Measurements from ENCODE around the gene FAM174A.
"Not testable (repeated sequence)": the region's sequence is repeated elsewhere in the genome, so short reads cannot be mapped to it uniquely, and the experiment has no call there.

FAM174A gene

DNA sequence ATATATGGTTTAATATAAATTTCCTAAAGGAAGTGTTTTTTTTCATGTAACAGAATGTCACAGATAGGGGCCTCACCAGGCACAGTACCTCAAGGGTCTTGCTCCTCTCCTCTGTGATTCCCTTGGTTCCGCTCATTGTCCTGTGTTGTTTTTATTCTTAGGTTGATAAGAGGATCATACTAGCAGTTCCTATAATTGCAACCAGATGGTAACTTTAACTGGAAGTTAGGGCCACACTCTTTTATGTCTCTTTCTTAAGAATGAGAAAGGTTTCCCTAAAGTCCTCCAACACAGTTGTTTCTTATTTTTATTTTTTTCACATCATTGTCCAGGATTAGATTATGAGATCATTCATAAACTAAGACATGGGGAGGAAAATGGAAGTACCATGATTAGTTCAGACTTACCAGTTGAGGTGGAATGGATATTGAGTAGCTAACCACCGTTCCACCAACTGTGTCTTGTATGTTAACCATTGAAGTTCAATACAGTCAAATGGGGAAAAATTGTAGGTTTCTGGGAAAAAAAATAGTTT lies 41.1 kb downstream of the FAM174A start:
- DNase-seq (ENCODE audit: low spot score), result no peak

DNA sequence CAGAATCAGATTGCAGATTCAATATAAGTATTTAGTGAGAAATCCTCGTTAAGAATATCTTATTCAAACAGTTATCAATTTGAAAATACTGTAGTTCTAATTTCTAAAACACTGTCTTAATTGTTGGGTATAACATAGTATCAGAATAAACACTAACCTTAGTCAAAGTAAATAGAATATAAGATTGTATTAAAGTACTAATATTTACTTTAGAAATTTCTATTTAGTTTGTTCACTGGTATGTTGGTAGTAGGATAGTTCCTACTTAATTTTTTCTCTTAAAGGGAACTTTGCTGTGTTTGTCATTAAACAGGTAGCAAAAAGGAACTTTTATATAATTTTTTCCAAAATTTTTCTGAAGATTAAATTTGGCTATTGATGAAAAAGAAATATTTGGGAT lies 42.3 kb downstream of the FAM174A start:
- DNase-seq (ENCODE audit: low spot score), result no peak

DNA sequence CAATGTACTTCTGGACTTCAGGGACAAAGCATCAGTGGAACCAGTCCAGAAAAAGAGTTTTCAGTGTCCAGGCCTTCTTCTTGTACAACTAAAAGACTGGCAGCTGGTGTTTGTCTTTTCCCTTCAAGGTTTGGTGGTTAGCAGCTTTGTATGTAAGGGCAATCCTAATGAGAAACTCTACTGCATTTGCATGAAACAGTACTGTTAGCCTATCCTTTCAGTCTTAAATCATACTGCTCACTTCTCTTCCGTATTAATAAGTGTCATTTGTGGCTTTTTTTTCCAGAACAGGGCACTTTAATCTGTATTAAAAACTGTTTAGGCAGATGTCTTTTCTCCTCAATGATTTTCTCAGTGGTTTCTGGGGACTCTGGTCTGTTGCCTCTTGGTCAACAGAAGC lies 48.9 kb downstream of the FAM174A start:
- no peak for DNase-seq (ENCODE audit: low spot score)

DNA sequence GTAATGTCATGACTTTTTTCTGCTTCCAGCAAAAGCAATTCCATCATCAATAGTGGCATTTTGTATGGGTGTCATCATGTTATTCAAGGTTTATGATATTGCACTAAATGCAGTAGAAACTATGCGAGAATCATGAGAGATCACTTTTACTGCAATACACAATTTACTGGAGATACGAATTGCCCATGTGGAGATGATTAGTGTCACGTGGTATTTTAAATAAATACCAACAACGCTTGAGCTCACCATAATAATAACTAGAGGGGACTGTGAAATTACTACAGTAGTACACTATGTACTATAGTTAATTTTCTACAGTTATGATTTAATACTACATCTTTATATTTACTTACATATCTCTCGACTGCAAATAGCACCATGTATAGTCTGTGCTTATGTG lies 49.7 kb downstream of the FAM174A start:
- DNase-seq (ENCODE audit: low spot score), result no peak

DNA sequence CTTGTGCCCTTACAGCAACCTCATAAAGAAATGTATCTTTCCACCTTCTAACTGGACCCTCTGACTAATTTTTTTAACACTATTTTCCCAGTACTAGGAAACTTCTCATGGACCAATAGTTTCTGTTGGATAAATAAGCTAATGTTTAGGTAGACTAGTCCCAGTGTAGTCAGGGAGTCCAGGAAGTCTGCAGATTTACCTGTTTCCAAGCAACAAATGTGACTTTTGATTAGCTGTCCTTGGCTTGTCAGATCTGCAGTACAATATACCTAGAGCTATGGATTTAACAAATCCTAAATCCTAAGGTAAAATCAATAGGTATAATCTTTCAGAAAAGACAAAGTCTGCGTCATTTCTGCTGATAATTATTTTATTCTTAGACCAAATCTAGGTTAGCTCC lies 55.7 kb downstream of the FAM174A start:
- no peak for DNase-seq (ENCODE audit: low spot score)

DNA sequence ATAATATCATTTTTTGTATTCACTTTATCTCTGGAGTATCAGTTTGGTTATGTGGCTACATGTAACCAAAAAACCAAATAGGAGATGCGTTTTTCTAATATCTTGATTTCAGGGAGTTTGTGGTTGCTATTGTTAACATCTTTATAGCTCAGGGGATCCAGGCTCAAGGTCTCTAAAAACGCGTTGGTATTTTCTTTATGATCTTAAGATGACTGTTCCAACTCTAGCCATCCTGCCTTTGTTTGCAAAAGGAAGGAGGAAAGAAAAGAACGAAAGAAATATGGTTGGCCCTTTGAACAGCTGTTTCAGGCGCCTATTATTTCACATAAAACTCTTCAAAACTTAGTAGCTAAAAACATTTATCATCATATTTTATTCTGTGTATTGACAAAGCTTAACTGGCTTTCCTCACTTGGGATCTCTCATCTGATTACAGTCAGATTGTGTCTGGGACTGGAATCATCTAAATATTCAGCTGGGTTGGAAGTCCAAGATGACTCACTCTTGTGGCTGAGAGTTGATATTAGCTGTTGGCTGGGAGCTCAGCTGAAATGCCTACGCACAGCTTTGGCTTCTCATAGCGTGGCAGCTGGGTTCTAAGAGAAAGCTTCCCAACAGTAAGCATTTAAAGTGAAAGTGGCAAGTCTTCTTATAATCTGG lies 60.1 kb downstream of the FAM174A start:
- peak; percentile 3 for DNase-seq (ENCODE audit: low spot score)

DNA sequence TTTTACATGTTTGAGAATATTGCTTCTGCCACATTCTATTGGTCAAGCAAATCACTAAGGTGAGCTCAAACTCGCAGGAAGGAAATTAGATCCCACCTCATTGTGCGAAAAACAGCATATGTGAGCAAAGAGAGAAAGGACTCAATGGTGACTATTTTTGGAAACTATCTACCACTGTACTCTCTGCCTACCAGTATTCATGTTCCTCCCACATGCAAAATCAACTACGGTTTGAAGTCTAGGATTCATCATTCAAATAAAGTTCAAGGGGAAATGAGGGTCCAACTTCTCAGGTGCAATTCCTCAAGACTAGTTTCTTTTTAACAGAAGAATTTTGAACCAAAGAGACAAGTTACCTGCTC lies 60.6 kb downstream of the FAM174A start:
- DNase-seq (ENCODE audit: low spot score), result no peak

DNA sequence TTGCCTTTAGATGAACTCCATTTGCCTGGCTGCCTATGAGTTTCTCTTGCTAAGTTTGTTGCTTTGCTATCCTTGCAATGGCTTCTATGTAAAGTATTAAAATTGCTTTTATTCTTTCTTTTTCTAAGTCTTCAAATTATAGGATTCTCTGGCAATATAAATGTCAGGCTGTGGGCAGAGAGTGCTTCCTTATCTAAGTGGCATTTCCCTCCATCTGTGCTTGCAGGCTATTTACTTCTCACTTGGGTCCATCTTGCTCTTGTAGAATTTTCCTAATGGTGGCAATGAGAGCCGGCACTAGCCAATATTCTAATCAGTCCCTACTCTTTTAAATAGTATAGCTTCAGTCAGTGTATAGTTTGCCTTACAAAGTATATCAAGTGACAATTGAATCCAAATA lies 63.3 kb downstream of the FAM174A start:
- DNase-seq (ENCODE audit: low spot score), result no peak

DNA sequence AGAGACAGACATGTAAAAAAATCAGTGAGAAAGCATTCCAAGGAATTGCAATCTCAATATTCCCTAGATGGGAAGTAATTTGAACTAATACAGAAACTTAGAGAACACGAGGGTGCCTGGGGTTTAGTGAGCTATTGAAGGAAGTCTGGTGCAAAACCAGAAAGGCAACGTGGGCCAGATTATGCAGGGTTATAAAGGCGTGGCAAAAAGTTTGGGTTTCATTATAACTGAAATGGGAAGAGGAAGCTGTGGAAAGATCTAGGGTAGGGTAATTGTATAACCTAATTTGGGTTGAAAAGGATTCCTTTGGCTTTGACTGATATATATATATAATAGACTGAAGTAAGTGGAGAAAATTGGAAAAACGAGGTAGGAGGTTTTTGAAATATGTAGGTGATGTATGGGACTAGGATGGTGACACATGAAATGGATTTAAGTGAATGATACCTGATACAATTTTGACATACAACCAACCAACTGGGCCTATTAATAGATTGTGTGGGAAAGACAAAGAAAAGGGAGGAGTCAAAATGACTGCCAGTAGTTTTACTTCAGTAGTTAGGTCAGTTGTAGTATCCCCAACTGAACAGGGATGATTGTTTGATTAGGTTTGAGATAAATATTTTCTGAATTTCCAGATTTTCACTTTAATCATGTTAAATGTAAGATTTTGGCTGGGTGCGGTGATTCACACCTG lies 65.3 kb downstream of the FAM174A start:
- DNase-seq (ENCODE audit: low spot score), result no peak

DNA sequence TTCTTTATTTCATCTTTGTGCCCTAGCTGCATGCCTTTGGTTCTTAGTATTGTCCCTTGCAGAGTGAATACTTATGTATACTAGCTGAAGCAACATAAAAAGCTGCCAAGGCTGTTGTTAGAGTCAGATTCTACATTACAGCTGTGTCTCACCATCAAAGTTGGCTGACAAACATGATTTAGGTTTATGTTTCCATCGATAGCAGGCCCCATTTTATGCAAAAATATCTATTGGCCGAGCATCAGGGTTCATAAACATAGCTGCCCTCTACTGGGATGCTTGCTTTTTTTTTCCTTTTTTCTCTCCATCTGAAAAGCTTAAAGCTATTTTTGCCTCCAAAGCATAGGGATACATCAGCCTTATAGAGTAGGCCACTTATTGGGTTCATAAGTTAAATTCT lies 68.0 kb downstream of the FAM174A start:
- DNase-seq (ENCODE audit: low spot score), result no peak

DNA sequence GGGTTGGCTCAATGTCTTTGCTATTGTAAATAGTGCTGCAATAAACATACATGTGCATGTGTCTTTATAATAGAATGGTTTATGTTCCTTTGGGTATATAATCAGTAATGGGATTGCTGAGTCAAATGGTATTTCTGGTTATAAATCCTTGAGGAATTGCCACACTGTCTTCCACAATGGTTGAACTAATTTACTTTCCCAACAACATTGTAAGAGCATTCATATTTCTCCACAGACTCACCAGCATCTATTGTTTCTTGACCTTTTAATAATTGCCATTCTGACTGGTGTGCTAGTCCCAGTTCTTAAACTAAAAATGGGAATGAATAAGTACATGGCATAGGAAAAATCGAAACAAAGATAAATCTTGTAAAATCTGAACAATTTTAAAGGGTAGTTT lies 68.8 kb downstream of the FAM174A start:
- not testable (repeated sequence) for DNase-seq (ENCODE audit: low spot score)

DNA sequence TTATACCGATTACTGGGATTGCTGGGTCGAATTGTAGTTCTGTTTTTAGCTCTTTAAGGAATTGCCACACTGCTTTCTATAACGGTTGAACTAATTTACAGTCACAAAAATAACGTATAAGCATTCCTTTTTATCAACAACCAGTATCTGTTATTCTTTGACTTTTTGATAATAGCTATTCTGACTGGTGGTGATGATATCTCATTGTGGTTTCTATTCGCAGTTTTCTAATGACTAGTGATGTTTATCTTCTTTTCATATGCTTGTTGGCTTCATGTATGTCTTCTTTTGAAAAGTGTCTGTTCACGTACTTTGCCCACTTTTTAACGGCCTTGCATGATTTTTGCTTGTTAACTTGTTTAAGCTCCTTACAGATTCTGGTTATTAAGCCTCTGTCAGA lies 74.4 kb downstream of the FAM174A start:
- peak; percentile 12 for DNase-seq (ENCODE audit: low spot score)

DNA sequence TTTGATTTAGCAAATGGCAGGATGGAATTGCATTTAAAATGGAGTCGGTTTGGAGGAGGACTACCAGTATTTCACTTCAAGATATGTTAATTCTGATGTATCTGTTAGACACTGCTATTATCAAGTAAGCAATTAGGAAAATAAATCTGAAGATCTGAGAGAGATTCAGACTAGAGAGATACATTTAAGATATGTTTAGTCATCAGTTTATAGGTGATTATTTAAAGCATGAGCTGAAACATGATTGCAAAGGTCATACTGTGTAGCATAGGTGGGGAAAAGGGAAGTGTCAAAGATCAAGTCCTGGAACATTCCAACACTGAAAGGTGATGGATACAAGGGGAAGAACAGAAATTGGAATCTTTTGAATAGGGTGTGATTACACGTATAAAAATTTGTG lies 79.1 kb downstream of the FAM174A start:
- no peak for DNase-seq (ENCODE audit: low spot score)

DNA sequence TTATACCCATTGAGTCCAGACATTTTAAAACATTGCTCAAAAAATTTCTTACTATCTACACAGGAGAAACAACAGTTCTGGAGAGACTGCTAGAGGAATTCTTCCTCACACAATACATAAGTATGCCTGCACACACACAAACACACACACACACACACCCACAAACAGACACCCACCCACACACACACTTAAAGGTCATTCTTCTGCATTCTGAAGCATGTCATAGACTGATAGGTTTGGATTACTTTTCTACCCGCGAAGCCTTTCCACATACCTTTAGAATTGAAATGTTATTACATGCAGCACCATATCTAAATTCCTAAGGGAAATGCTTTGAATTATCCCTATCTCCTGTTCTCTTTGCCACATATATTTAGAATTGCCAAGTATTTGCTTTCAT lies 80.2 kb downstream of the FAM174A start:
- no peak for DNase-seq (ENCODE audit: low spot score)

DNA sequence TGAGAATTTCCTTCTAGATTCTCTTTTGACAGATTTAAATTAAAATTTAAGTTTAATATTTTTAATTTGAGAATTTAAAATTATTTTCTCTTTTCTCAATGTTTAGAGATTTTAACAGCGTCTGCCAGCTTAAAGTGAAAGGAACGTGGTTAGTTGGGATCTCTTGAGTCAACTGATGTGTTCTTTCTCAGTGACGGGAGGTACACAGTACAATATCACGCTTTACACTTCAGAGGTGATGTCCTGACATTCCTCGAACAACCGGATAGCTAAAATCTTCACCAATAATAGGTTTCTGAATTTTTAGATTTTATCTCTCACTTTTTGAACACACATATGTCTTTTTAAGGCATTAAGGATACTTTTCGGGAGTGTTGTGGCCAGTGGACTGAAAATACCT lies 81.1 kb downstream of the FAM174A start:
- no peak for DNase-seq (ENCODE audit: low spot score)

DNA sequence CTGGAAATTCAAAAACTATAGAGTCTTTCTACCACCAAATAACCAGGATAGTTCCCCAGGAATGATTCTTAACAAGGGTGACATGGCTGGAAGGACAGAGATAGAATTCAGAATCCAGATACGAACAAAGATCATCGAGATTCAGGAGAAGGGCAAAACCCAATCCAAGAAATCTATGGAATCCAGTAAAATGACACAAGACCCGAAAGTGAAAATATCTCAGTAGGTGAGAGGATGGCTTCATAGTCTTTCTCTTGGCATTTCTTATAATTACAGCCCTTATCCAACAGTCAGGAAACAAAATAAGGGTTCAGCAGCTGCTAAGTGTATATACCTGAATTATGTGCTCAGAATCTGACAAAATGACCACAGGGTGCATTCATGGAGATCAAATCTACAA lies 81.8 kb downstream of the FAM174A start:
- DNase-seq (ENCODE audit: low spot score), result no peak

DNA sequence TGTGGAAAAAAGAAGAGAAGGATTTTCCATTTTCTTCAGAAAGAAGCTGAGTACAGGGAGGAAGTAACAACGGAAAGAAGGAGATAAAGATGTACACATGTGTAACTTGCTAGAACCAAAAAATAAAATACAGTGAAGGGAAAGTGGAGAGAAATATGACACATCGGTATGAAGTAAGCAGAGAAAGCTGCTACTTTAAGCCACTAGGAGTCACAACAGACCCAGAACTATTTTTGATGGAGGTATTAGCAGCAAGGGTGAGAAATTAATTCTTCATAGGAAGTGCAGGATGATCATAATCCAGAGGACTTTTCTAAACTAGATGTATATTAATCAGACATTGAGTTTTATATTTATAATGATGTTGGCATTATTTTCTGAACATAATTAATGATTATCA lies 88.5 kb downstream of the FAM174A start:
- DNase-seq (ENCODE audit: low spot score), result peak; percentile 25

DNA sequence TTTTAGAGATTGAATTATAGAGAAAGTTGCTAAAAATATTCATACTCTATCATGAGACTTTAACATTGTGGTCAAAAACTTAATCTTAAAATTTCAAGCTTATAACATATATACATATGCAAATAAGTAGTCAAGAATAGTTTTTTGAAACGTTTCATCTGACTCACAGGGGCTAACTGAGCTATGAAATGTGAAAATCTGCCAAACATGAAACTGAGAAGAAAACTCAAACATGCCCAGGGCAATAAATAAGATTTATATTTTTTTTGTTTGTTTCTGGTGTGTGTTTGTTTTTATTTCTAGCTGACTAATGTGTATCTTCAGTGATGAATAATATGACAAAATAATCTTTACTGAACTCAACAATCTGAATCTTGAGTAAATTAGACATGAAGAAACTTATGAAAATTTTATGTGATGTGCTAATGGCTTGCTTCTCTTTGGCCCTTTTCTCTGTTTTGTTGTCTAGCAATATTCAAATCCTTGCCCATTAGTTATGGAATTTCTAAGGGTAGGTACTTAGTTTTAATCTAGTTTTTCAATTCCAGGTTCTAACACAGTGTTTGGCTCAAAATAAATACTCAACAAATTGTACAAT lies 99.9 kb downstream of the FAM174A start:
- no peak for DNase-seq (ENCODE audit: low spot score)
